Right lobe of liver (tissue), 4 donors: ENCODE measurements around the gene IL17B.

Experiments
- POLR2A ChIP-seq: fragments of 450-650 bp; IDR thresholded peaks from one replicate; pipeline ENCODE4 v1.6.1; 2017; ENCODE audit warnings: antibody characterized with exemption, mild to moderate bottlenecking
- TF ChIP-seq, protein P1 (sequence below), 4 donors: fragments of 200-600 bp in 3 of 4; fragments of 450-650 bp in 1 of 4; IDR thresholded peaks; one replicate each; pipeline versions ENCODE4 v1.5.1 to v1.8.0; 2016 to 2022; ENCODE audit warnings: antibody characterized with exemption in 4 of 4, mild to moderate bottlenecking in 2 of 4
- donor health status: DM: no; HTN: no; CAD: no.
- donor health status: DM: no; HTN: no; CAD: no.
- donor health status: DM: no; HTN: yes; CAD: no.

DNA sequence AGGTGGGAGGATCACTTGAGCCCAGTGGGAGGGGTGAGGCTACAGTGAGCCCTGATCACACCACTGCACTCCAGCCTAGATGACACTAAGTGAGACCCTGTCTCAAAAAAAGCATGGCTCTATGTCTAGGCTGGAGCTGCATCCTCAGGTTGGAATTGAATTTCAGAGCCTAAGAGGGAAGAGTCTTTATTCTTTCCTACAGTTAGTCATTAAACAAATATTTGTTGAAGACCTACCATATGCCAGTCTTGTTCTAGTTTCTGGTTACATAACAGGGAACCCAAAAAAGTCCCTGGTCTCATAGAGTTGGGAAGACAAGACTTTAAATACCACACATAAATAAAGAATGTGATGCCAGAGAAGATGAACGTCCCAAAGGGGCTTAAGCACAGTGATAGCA lies 40.7 kb downstream of the IL17B start:
- TF ChIP-seq, protein P1, sequence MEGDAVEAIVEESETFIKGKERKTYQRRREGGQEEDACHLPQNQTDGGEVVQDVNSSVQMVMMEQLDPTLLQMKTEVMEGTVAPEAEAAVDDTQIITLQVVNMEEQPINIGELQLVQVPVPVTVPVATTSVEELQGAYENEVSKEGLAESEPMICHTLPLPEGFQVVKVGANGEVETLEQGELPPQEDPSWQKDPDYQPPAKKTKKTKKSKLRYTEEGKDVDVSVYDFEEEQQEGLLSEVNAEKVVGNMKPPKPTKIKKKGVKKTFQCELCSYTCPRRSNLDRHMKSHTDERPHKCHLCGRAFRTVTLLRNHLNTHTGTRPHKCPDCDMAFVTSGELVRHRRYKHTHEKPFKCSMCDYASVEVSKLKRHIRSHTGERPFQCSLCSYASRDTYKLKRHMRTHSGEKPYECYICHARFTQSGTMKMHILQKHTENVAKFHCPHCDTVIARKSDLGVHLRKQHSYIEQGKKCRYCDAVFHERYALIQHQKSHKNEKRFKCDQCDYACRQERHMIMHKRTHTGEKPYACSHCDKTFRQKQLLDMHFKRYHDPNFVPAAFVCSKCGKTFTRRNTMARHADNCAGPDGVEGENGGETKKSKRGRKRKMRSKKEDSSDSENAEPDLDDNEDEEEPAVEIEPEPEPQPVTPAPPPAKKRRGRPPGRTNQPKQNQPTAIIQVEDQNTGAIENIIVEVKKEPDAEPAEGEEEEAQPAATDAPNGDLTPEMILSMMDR (IDR thresholded peaks at IDR 0.05) = no peak
- no peak for TF ChIP-seq POLR2A
